Stimulated activated naive CD4-positive, alpha-beta T cell treated with Interleukin-2 at 50 U/mL for 16 hours (primary cell): ENCODE data around the gene CAP2.
"Not testable (repeated sequence)": the region's sequence is repeated elsewhere in the genome, so short reads cannot be mapped to it uniquely, and the experiment has no call there.

Experiments used
- DNase-seq: peaks from one replicate; lab custom pipeline; 2025; lab: John Stamatoyannopoulos, UW

CAP2 gene

DNA sequence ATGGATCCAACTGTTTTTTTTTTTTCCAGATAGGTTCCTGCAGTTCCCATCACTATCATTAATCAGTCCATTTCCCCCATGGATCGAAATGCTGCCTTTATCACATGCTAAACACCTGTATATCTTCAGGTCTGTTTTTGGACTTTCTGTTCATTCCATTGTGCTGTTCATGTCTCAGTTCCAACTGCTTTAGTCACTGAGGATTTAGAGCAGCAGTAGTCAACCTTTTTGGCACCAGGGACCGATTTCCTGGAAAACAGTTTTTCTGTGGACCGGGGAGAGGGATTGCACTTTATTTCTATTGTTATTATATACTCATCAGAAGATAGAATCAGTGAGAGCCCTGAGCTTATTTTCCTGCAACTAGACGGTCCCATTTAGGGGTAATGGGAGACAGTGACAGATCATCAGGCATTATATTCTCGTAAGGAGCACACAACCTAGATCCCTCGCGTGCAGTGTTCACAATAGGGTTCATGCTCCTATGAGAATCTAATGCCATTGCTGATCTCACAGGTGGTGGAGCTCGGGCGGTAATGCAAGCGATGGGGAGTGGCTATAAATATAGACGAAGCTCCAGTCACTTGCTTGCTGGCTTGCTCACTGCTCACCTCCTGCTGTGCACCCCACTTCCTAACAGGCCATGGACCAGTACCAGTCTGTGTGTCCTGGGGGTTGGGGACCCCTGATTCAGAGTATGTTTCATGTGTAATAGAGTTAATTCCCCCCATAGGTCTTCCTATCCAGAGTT lies 46.0 kb downstream of the CAP2 start:
- DNase-seq = no peak

DNA sequence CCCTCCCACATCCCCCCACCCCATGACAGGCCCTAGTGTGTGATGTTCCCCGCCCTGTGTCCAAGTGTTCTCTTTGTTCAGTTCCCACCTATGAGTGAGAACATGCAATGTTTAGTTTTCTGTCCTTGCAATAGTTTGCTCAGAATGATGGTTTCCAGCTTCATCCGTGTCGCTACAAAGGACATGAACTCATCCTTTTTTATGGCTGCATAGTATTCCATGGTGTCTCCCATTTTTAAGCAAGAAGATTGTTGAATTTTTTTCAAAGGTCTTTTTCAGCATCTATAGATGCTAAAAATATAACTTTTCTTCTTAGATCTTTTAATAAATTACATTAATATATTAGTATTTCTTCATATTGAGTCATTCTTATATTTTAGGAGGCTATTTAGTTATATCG lies 47.4 kb downstream of the CAP2 start:
- not testable (repeated sequence) for DNase-seq

DNA sequence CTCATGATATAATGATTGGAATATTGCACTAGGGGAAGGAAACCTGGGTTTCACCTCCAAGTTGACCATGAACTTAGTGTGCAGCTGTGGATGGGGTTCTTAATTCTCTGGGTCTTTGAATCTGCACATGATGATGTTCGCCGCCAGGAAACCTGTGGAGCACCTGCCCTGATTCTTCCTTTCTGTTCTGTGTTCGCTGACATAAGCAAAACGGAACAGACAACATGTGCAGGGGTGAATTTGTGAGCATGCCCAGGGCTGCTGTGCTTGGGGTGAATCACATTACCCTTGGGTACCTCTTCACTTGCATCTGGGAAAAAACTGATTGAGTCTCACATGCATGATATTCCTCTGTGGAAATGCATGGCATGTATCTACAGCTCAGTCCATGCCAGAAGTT lies 48.8 kb downstream of the CAP2 start:
- DNase-seq = no peak

DNA sequence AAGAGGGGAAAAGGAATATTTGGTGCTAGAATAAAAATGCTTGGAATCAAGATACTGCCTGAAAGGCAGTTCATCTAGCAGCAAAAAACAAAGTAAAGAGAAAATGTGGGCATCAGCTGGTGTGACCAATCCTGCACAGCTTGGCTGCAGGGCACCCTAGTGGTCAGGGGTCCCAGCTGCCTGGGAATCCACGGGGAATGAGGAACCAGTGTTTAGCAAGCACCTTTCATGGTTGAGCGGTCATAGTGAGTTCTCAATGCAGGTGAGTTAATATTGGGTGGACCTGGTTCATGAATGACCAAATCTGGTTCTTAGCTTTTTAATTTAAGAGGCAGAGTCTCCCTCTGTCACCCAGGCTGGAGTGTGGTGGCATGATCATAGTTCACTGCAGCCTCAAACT lies 53.3 kb downstream of the CAP2 start:
- DNase-seq = no peak

DNA sequence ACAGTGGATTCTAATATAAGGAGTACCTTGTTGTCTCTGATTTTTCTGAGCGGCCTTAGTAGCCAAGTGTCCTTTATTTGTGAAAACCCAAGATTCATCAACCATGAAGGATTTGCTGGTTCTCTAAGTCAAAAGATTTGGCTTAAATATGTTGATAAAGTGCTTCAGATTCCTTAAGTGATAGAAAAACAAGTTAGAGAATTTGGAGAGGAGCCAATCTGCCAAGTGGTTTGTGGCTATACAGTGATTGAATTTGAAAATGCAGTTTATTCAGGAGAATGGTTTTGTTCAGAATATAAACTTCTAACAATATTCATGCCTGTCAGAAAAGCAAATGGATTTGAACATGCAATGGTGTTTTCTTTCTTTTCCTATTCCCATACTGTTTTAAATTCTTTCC lies 54.8 kb downstream of the CAP2 start:
- DNase-seq = no peak

DNA sequence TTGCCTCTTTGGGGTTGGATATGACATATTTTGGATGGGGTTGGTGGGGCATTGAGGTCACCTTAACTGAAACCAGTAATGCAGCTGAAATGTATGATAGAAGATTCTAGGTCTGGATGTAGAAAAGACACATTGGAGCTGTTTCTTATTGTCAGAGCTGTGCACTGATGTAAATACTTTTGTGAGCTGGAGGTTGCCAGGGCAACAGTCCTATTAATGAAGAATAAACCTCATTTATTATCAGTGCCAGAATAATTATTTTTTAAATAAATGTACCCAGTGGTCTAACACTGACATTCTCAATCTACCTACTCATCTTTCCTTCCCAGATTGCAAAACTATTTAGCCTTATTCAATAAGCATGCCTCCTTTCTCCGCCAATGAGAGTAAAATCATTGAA lies 57.0 kb downstream of the CAP2 start:
- DNase-seq = no peak

DNA sequence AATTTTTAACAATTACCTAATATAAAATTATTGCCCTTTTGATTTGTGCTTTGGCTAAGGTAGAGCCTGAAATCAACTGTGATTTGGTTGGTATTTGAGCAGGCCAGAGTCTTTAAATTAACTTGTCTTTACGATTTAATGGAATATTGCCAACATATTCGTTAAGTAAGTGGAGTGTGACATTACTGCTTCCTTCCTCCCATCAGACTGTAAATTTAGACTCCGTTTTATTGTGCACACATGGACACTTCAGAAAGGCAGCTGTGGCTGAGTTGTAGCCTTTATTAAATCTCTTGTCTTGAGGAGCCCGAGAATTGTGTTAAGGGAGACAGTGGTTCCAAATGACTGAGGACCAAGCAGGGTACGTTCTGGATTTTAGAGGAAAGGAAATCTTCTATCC lies 57.4 kb downstream of the CAP2 start:
- DNase-seq = no peak

DNA sequence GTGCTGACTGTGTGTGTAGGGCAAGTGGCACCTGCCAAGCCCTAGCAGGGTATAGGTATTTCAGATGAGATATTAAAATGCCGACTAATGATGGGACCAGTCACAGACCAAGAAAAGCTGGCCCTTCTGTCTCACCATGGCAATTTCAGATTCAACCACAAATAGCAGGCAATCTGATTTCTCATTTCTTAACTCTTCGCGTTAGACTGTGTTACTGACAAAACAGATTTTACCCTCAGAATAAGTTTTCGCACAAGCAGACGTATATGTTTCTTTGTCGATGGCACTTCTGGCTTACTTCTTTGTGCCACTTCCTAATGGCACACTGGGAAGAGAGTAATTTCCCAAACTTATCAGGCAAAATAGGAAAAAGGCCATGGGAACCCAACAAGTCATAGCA lies 58.7 kb downstream of the CAP2 start:
- DNase-seq = no peak

DNA sequence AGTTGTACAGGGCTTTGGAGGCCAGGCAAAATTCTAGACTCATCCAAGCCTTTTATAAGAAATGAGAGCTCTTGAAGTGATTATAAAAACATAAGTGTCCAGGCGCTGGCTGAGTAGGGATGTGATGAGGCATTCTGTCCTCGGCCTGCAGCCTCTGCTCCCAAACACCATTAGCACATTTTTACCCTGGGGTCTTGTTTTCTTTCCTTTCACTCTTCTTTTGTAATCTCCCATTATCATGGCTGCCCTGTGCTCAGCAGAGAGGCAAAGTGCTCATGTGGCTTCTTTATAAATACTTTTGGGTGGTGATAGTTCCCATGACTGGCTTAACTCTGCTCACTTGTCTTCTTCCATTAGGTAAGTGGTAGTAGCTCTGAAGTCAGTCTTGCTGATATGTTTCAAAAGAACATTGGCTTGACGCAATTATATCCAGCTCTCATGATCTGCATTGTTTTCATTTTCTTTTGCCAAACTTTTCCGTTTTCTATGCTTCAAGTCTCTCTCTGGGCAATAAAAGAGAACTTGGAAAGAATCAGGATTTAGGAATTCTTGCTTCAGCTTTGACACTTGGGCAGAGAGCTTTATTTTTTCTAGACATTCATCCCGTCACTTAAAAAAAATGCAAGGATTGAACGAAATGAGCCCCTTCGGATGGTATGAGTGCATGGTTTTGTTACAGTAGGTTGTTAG lies 61.1 kb downstream of the CAP2 start:
- DNase-seq = no peak

DNA sequence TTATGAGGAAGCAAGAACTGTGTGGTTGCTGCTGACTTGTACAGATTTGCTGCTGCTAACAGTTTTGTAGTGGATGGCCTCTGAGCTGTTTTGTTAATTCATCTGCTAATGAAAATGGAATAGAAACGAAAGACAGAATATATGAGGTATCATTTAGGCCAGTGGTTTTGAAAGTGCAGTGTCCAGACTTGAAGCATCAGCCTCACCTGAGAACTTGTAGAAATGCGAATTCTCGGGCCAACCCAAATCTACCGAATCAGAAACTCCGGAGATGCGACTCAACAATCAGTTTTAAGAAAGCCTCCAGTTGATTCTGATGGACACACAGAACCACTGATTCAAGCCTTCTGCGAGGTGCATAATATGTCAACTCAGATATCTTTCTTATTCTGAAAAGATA lies 62.5 kb downstream of the CAP2 start:
- no peak for DNase-seq

DNA sequence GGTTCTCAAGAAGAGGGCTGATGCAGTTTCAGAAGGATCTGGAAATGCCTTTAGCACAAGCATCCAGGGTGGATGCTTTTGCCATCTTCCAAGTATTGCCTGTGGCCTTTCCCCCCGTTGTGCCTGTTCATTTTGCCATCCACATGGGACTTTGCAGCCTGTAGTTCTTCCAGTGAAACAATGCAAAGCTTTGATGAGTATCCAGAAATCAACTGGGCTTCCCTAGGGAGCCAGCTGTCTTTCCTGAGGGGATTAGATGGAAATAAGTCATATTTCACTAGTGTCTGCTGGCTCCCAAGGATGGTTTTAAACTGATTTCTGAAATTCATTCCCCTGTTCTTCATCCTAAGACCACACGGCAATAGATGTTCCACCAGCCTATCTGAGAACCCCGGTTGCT lies 63.3 kb downstream of the CAP2 start:
- DNase-seq = no peak

DNA sequence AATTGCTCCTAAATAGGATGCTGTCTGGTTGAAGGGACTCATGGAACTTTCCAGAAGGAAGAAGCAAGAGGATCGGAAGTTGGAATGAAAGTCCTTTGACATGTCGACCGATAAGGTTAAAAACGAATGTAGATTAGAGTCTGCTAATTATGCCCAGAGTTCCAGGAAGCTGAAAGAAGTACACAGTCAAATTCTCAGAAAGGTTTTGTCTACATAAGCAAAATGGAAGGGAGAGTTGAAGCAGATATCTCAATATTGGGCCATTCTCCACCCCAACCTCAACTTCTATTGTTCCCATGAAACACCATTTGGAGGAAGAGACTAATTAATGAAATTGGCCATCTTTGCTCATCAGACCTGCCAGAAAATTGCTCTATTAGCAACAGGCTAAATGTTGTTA lies 64.0 kb downstream of the CAP2 start:
- no peak for DNase-seq

DNA sequence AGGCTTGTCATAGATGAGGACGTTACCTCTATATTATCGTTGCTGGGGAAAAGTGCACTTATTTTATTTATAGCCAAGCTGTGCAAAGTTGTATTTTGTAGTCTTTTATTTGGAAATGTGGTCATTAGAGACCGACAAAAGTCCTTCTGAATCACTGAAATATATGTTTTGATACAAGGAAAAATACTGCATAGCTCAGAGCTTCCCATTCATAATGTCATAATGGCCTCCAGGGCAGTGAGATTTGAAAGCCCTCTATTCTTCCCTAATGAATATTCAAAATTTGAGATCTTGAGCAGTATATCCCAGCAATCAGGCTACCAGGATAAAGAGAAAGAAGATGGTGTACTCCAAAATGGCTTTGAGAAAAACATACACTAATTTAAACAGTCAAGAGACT lies 64.6 kb downstream of the CAP2 start:
- DNase-seq = no peak

DNA sequence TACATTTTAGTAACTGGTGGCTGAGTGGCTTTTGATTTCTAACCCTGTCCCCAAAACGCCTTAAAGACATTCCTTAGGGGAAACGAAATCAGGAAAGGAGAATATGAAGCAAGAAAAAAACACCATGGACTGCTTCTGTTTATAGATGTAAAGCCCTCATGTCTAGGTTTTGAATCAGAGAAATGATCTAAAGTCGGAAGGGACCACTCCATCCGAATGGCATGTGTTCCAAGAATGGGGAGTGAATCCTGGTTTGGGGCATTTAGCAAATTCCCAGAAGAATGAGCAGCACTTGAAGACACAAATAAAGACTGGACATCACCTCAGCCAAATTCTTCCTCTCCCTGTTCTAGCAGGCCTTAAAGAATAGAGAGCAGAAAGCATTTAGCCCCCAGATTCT lies 65.6 kb downstream of the CAP2 start:
- no peak for DNase-seq

DNA sequence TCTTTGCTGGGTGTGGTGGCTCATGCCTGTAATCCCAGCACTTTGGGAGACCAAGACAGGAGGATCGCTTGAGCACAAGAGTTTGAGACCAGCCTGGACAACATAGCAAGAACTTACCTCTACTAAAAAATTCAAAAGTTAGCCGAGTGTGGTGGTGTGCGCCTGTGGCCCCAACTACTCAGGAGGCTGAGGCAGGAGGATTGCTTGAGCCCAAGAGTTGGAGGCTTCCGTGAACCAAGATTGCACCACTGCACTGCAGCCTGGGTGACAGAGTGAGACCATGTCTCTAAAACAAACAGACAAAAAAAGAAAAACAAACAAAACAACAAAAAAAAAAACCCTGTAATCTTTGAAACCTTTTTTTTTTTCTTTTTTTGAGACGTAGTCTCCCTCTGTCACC lies 67.5 kb downstream of the CAP2 start:
- DNase-seq = no peak

DNA sequence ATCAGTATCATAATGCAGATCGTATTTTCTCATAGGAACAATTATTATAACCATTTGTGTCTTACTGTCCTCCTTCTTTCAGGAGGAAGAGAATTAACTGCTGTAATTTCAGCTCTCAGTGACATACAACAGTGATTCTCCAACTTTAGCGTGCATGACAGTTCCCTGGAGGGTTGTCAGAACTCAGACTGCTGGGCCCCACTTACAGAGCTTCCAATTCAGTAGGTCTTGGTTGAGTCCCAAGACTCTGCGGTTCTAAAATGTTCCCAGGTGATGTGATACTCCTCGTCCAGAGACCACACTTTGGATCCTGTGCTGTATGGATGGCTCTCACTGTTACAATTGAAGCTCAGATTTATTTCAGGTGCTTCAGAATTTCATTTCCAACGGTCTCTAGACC lies 72.8 kb downstream of the CAP2 start:
- no peak for DNase-seq

DNA sequence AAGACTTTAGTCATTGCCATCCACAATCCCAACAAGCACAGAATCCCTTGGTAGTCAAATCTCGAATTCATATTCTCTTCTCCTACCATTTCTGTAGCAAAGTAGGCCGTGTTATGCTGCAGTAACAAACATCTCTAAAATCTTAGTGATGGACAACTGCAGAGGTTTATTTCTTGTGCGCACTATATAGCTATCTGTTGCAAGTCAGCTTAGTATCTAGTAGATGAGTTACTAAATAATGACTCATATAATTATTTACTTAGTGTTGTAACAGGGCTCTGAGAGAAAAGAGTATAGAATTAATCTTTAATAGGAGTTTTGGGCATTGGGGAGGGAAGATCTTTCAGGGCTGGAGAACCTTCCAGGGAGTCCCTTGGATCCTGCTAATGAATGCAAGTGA lies 73.3 kb downstream of the CAP2 start:
- DNase-seq = no peak

DNA sequence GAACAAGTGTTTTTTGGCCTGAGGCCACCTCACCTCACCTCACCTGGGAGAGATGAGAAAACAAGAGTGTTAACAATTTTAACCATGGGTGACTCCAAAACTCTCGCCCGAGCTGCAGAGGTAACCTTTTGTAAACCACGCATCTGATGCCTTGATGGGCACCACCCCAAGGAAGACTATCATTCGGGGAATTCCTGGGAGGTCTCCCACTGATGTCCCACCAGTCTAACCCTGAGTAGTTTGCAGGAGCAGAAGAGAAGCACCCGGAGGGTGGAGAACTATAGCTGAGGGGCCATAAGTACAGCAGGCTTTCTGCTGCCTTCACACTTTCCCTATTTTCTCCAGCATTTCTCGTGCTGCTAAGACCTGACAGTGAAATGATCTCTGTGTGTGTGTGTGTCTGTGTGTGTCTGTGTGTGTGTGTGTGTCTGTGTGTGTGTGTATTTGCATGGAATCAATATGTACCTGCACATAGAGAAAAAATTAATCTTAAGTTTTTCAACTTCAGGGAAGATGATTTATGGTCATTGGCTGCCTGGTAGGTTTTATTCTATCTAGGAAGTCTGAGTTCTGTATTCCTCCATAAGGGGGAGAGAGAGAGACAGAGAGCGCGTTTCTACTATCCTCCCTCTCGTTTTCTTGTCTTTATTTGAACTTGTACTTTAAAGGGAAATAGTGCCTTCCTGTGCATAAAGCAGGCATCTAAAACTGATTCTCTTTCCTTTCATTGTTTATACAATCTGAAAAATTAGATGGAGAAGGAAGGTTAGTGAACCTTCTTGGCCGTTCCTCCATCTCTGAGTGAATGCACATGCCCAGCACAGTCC lies 75.8 kb downstream of the CAP2 start:
- no peak for DNase-seq

DNA sequence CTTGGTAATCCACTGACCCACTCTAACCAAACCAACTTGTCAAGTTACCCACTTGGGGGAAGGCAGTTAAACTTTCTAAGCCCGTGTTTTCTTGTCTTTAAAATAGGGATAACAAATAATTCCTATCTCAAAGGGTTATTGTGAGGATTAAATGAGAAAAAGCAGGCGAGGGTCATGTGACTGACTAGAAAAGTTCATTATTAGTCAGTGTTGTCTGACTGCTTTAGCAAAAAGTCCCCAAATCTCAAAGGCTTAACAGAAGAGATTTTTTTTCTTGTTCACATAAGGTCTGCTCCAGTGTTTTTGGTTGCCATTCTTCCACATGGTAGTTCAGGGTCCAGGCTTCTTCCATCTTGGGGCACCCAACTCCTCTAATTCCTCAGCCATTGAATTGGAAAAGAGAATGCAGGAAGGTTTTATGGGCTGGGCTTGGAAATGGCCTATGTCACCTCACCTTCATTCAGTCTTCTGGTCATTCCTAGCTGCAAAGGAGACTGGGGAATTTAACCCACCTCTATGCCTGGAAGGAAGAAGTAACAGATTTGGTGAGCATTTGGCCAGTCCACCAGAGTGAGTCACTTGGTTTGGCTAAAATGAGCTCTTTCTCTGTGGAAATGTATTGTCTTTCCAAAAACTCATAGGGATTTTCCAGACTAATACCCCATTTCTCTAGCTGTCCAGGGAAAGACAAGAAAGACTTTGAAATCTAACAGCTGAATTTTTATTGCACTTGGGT lies 77.0 kb downstream of the CAP2 start:
- no peak for DNase-seq

DNA sequence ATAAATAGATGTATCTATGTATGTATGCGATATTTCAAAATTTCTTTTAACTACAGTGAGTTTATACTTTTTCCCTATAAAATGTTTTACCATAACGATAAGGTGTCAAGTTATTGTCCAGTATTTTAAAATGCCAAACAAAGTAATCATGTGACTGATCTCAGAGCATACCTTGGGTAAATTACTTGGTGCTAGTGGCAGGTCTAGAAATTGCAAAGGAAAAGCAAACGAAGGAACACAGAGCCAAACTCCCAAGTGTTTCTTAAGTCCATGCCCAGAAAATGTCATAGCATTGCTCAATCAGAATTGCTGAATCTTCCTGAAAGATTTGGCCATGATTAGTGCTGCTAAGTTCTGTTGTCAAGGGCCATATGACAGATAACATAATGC lies 77.5 kb downstream of the CAP2 start:
- no peak for DNase-seq

DNA sequence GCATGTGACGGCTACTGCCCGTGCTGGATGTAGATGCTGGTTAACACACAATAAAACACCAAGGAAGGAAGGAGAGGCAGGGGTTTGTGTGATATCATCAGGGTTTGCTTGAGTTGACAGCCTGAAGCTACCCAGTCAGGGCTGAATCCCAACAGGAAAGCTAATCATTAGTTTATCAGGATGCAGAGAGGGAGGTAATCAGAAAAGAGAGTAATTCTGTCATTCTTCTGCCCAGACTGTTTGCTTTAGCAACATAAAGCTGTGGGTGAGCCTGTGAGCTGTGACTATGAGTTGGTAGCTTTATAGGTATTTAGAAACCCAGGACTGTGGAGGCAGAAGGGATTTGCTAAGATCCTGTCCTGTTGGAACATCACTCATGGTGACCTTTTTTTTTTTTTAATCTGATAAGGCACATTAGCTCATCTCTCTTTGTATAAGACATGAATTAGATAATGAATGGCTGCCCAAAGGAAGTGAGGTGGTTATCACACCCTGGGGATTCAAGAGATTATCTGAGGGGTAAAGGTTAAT lies 79.3 kb downstream of the CAP2 start:
- no peak for DNase-seq

DNA sequence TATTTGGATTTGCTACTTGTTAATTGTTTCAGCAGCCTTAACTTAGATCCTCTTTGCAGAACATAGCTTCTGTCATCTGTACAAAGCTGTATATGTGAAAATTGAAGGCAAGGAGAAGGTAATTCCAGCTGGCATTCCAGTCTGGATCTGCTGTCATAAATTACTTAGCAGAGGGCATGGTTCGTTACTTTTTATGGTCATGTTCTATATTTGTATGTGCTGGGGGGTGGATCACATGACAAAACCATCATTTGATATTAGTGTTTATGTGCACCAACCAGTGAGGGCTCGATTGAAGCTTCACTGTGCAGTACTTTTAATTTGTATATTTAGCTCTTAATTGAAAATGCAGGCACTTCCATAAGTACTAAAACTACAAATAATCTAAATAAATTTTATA lies 80.2 kb downstream of the CAP2 start:
- DNase-seq = no peak
